Tibial artery (tissue), 4 donors: ENCODE results near the gene RIMBP2.
A peak's percentile ranks its signal among the peaks of the same experiment; 100 is the strongest.

Experiments used
- DNase-seq, 2 donors: peaks; one replicate each; pipeline ENCODE4 v3.0.0-alpha.2; 2019
- H3K27ac ChIP-seq, 2 donors: fragments of 200-600 bp; sonication (generic) in 1 of 2; 1 replicate in 1 of 2; 2 replicates in 1 of 2; pipeline ENCODE4 v1.5.1; 2018 to 2019; ENCODE audit warnings: mild to moderate bottlenecking in 1 of 2
- H3K27me3 ChIP-seq, 2 donors: fragments of 200-600 bp; sonication (generic) in 1 of 2; one replicate each; pipeline versions ENCODE4 v1.5.1 to v1.6.0; 2016 to 2019
- H3K36me3 ChIP-seq, 3 donors: fragments of 200-600 bp; sonication (generic) in 2 of 3; one replicate each; pipeline ENCODE4 v1.5.1; 2016 to 2019; ENCODE audit warnings: mild to moderate bottlenecking in 2 of 3
- H3K4me1 ChIP-seq, 4 donors: fragments of 200-600 bp; sonication (generic) in 2 of 4; 1 replicate in 3 of 4; 2 replicates in 1 of 4; pipeline ENCODE4 v1.5.1; 2016 to 2019
- H3K4me3 ChIP-seq, 2 donors: fragments of 200-600 bp; sonication (generic) in 1 of 2; 1 replicate in 1 of 2; 2 replicates in 1 of 2; pipeline ENCODE4 v1.5.1; 2018 to 2019; ENCODE audit warnings: mild to moderate bottlenecking in 2 of 2
- H3K9me3 ChIP-seq, 3 donors: fragments of 200-600 bp; sonication (generic) in 1 of 3; one replicate each; pipeline ENCODE4 v1.5.1; 2016 to 2019
- intact Hi-C: fragments of 100-400 bp; cut with DNase I; formaldehyde crosslinking; loops from one replicate; pipeline ENCODE4 v1.15.0; 2023; ENCODE audit warnings: low total_unique reads
- TF ChIP-seq, protein P1 (sequence below), 2 experiments: fragments of 200-600 bp in 1 of 2; fragments of 450-650 bp in 1 of 2; IDR thresholded peaks; one replicate each; pipeline ENCODE4 v1.5.1; 2017 to 2019; ENCODE audit warnings: antibody characterized with exemption in 2 of 2, mild to moderate bottlenecking in 1 of 2, moderate library complexity in 1 of 2

RIMBP2 gene

DNA sequence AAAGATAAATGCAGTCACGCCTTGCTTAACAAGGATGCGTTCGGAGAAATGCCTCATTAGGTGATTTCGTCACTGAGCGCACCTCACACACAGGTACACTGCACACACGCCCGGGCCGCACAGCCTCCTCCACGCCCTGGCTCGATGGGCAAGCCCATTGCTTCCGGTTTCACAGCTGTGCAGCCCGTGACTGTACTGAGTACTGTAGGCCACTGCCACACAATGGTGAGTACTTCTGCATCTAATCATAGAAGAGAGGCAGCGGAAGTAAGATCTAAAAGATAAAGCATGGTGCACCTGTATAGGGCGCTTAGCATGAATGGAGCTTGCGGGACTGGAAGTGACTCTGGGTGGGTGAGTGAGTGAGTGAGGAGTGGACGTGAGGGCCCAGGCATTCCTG, 4.3 kb downstream of the RIMBP2 start:
- no peaks in the 10 kb centered on the region for H3K9me3 ChIP-seq
- peaks cover 0 to 27% (median 22%) of the 10 kb centered on the region in 4 donors for H3K4me1 ChIP-seq
- DNase-seq = peak in 1 of 2 donors; percentile 13
- H3K4me3 ChIP-seq = no peak overlapping the region
- TF ChIP-seq, protein P1, sequence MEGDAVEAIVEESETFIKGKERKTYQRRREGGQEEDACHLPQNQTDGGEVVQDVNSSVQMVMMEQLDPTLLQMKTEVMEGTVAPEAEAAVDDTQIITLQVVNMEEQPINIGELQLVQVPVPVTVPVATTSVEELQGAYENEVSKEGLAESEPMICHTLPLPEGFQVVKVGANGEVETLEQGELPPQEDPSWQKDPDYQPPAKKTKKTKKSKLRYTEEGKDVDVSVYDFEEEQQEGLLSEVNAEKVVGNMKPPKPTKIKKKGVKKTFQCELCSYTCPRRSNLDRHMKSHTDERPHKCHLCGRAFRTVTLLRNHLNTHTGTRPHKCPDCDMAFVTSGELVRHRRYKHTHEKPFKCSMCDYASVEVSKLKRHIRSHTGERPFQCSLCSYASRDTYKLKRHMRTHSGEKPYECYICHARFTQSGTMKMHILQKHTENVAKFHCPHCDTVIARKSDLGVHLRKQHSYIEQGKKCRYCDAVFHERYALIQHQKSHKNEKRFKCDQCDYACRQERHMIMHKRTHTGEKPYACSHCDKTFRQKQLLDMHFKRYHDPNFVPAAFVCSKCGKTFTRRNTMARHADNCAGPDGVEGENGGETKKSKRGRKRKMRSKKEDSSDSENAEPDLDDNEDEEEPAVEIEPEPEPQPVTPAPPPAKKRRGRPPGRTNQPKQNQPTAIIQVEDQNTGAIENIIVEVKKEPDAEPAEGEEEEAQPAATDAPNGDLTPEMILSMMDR (IDR thresholded peaks at IDR 0.05) = no peak
- no peaks in the 10 kb centered on the region for H3K36me3 ChIP-seq
- H3K27ac ChIP-seq = no peak overlapping the region
- H3K27me3 ChIP-seq = peaks cover 0 to 49% of the 10 kb centered on the region in 2 donors
- intact Hi-C loops = no loop called here

DNA sequence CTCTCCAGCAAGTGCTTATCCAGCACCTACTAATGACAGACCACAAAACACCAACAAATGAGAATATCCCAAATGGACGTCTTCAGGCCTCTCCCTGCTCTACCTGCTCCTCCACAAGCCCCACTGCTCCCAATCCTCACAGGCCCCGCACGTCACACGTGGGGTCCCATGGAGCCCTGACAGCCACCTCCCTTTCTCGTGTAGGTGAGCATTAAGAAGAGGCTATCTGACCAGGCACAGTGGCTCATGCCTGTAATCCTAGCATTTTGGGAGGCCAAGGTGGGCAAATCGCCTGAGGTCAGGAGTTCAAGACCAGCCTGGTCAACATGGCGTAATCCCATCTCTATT, 5.4 kb downstream of the RIMBP2 start:
- DNase-seq = no peak
- intact Hi-C loops = no loop called here
- H3K4me1 ChIP-seq = peaks cover 0 to 24% (median 20%) of the 10 kb centered on the region in 4 donors

DNA sequence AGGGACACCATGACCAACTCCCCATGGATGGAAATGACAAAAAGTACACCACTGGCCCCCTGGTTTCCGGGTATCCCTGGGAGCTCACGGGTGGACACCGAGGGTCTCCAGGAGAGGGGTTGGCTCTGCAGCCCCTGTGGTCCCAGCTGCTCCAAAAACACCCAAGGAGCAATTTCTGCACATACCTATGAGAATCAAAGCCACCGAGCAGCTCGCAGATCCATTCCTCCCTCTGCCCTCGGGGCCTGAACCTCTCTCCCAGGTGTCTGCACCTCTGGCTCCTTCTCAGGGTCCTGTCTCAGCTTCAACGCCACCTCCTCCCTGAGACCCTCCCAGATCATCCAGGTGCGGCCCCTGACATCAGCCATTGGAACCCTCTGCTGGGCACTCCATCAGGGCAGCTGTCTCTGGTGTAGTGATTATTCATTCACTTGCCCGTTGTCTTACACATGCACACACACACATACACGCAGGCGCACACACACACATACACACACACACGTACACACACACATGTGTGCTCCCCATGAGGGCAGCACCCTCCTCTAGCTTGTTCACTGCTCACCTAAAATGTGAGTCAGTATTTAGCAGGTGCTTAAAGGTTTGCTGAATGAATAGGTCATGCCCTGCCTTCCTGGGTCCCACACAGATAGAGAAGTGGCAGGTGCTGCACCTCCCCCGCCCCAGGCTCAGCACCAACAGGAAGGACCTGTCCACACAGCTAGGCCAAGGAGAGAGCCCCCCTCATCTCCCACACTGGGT, 5.9 kb downstream of the RIMBP2 start:
- no peaks in the 10 kb centered on the region for H3K36me3 ChIP-seq
- H3K27ac ChIP-seq = no peak overlapping the region
- peaks cover 0 to 33% of the 10 kb centered on the region in 2 donors for H3K27me3 ChIP-seq
- peak in 1 of 2 donors; percentile 45 for DNase-seq
- H3K4me1 ChIP-seq = peaks cover 0 to 18% (median 15%) of the 10 kb centered on the region in 4 donors
- H3K9me3 ChIP-seq = no peaks in the 10 kb centered on the region
- no peak overlapping the region for H3K4me3 ChIP-seq
- intact Hi-C loops = no loop called here
- TF ChIP-seq, protein P1 (IDR thresholded peaks at IDR 0.05) = no peak

More for the DNA sequence above, 5.4 kb downstream of the RIMBP2 start:
- TF ChIP-seq, protein P1 (IDR thresholded peaks at IDR 0.05) = no peak
- Histone ChIP-seq H3K27ac (no peak overlapping the region), H3K4me3 (no peak overlapping the region), H3K27me3 (peaks cover 0 to 38% of the 10 kb centered on the region in 2 donors), H3K36me3 (no peaks in the 10 kb centered on the region), H3K9me3 (no peaks in the 10 kb centered on the region)

DNA sequence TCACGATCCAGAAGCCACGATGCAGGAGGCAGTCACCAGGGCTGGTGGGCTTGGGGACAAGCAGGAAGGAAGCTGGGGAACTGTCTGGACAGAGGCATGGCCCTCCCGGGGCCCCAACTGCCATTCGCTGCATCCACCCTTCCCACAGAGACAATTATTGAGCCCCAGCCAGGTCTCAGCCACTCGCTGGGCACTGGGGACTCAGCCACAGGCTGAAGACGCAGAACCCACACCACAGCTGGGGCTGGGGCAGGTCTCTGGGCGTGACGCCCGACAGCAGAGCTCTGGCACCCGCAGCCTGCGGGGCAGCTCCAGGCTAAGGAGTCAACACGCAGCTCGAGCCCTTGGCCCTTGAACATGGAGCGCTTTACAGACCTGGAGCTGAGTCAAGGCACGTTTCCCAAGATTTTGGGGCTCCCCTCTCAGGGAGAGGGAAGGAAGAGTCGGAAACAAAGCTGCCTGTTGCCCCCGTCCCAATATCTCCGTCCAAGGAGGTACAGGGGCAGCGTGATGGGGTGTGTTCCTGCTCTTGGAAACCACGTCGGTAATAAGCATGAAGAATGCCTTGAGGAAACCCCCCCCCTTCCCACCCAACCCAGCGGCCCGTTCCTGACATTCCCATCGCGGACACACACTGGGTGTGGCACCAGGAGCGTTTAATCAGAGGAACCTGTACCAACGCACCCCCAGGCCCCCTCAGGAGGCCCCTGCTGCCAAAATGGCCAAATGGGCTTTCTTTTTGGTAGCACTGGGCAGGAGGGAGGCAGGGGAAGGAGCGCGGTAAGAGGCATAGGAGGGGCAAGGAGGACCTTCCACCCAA, 6.7 kb downstream of the RIMBP2 start:
- peaks cover 0 to 25% of the 10 kb centered on the region in 2 donors for H3K27me3 ChIP-seq
- no peaks in the 10 kb centered on the region for H3K9me3 ChIP-seq
- no peaks in the 10 kb centered on the region for H3K36me3 ChIP-seq
- intact Hi-C loops = no loop called here
- H3K27ac ChIP-seq = no peak overlapping the region
- peaks cover 0 to 10% (median 7%) of the 10 kb centered on the region in 4 donors for H3K4me1 ChIP-seq
- no peak overlapping the region for H3K4me3 ChIP-seq
- DNase-seq = peak in 1 of 2 donors; percentile 55
- TF ChIP-seq, protein P1 (IDR thresholded peaks at IDR 0.05) = no peak

DNA sequence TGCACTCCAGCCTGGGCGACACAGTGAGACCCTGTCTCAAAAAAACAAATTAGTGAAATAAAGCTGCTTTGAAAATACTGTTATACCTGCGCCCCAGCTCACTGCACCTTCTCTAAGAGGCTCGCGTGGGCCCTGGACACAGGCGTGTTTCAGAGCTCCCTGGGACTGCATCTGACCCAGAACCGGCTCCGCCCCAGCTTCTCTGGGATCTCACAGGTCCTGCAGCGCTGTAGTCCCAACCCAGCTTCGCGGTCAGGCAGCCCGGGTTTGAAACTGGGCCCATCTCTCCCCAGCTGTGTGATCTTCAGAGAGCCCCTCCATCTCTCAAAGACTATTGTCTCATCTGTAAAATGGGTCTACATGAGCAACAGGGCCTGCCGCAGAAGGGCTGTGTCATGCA, 7.5 kb downstream of the RIMBP2 start:
- Histone ChIP-seq H3K9me3 (no peaks in the 10 kb centered on the region), H3K4me3 (no peak overlapping the region), H3K4me1 (peaks cover 0 to 3% (median 1%) of the 10 kb centered on the region in 4 donors), H3K36me3 (no peaks in the 10 kb centered on the region), H3K27ac (no peak overlapping the region), H3K27me3 (peaks cover 0 to 18% of the 10 kb centered on the region in 2 donors)
- intact Hi-C loops = no loop called here
- TF ChIP-seq, protein P1 (IDR thresholded peaks at IDR 0.05) = no peak
- no peak for DNase-seq
